ENCODE measurements around the gene ZBTB40.

DNA sequence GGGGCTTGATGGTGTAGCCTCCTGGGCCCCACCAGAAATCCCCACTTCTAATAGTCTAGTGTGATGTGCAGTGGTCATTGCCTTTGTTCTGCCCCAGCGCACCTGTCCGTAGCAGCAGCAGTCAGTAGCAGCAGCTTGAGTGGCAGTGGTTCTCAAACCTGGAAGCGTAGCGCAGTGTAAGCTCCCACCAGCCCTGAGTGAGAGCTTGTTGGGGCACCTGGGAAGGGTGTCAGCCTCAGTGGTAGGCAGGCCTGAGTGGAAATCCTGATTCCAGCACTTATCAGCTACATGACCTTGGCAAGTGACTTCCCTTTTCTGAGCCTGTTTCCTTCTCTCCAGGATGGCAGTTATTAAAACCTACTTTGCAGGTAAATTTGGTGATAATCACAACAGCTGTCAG is 70.0 kb downstream of the ZBTB40 start:
- TF ChIP-seq ZNF274 (IDR thresholded peaks at IDR 0.05; ENCODE audit: low read depth, low read length) (no peak), CTCF (IDR thresholded peaks at IDR 0.05 in 2 of 3, conservative IDR thresholded peaks at IDR 0.05 in 1 of 3; ENCODE audit: borderline replicate concordance in 1 of 3, insufficient read depth in 1 of 3, low read depth in 2 of 3, low read length in 2 of 3) (no peak), POLR2AphosphoS5 (IDR thresholded peaks at IDR 0.05; ENCODE audit: low read depth, low read length) (no peak), POLR2A (IDR thresholded peaks at IDR 0.05; ENCODE audit: borderline replicate concordance, extremely low read depth, insufficient read depth, insufficient read length) (no peak), ZBTB33 (IDR thresholded peaks at IDR 0.05; ENCODE audit: extremely low read depth, insufficient replicate concordance, low read length) (no peak), RAD21 (IDR thresholded peaks at IDR 0.05; ENCODE audit: low read depth) (no peak), EGR1 (IDR thresholded peaks at IDR 0.05; ENCODE audit: low read depth) (no peak), SIN3A (IDR thresholded peaks at IDR 0.05; ENCODE audit: low read depth) (no peak), YY1 (IDR thresholded peaks at IDR 0.05; ENCODE audit: extremely low read depth, insufficient replicate concordance, low read depth, low read length) (no peak), MAX (IDR thresholded peaks at IDR 0.05) (no peak), EZH2 (IDR thresholded peaks at IDR 0.05) (no peak), SRF (IDR thresholded peaks at IDR 0.05; ENCODE audit: low read depth) (no peak), SP1 (IDR thresholded peaks at IDR 0.05; ENCODE audit: low read depth) (no peak)
- TF ChIP-seq, protein P1, sequence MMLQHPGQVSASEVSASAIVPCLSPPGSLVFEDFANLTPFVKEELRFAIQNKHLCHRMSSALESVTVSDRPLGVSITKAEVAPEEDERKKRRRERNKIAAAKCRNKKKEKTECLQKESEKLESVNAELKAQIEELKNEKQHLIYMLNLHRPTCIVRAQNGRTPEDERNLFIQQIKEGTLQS (IDR thresholded peaks at IDR 0.05), result no peak

Measured in HCT116 (cell line).